Lower lobe of right lung (tissue), 2 donors: ENCODE data around the gene ZNF865. TPM values are rescaled to one million over a fixed set of nuclear protein-coding genes. Genes with fewer than 3 reads are reported as not detected.
"Not testable (repeated sequence)": the region's sequence is repeated elsewhere in the genome, so short reads cannot be mapped to it uniquely, and the experiment has no call there.

ENCODE experiments used
- ATAC-seq, 2 donors: fragments of 200-7000 bp; cut with Tn5 transposase; one replicate each; pipeline ENCODE4 v1.9.1; 2020 to 2022; ENCODE audit warnings: mild to moderate bottlenecking in 2 of 2, moderate library complexity in 2 of 2
- DNase-seq: peaks from one replicate; pipeline ENCODE4 v3.0.0-alpha.2; 2020
- H3K27ac ChIP-seq: fragments of 200-600 bp; one replicate; pipeline ENCODE4 v1.8.0; 2022
- H3K27me3 ChIP-seq: fragments of 200-600 bp; one replicate; pipeline ENCODE4 v1.8.0; 2022; ENCODE audit warnings: low read depth
- H3K36me3 ChIP-seq: fragments of 200-600 bp; one replicate; pipeline ENCODE4 v1.8.0; 2022; ENCODE audit warnings: mild to moderate bottlenecking
- H3K4me1 ChIP-seq: fragments of 200-600 bp; one replicate; pipeline ENCODE4 v1.8.0; 2022
- H3K4me3 ChIP-seq: fragments of 200-600 bp; one replicate; pipeline ENCODE4 v1.8.0; 2022; ENCODE audit warnings: mild to moderate bottlenecking
- H3K9me3 ChIP-seq: fragments of 200-600 bp; one replicate; pipeline ENCODE4 v1.8.0; 2022
- intact Hi-C: fragments of 100-400 bp; cut with DNase I; formaldehyde crosslinking; loops from one replicate; pipeline ENCODE4 v1.11.0; 2022
- total RNA-seq: library from RNA; stranded (reverse); fragmentation: NEBNext Ultra II Directional; extraction: Animal tissue kit (Norgen Biotek cat#: 25700); gene quantifications from one replicate; pipeline ENCODE4 v1.2.1, GENCODE V29; 2021
- TF ChIP-seq, protein P1 (sequence below): fragments of 200-600 bp; IDR thresholded peaks from one replicate; pipeline ENCODE4 v1.8.0; 2022; ENCODE audit warnings: antibody characterized with exemption, mild to moderate bottlenecking
- donor health status: DM: no; HTN: yes; CAD: no; lungs with severe emphysema.

The ZNF865 gene
- total RNA-seq, 1 donor from 2014 or later: 16.5 TPM

DNA sequence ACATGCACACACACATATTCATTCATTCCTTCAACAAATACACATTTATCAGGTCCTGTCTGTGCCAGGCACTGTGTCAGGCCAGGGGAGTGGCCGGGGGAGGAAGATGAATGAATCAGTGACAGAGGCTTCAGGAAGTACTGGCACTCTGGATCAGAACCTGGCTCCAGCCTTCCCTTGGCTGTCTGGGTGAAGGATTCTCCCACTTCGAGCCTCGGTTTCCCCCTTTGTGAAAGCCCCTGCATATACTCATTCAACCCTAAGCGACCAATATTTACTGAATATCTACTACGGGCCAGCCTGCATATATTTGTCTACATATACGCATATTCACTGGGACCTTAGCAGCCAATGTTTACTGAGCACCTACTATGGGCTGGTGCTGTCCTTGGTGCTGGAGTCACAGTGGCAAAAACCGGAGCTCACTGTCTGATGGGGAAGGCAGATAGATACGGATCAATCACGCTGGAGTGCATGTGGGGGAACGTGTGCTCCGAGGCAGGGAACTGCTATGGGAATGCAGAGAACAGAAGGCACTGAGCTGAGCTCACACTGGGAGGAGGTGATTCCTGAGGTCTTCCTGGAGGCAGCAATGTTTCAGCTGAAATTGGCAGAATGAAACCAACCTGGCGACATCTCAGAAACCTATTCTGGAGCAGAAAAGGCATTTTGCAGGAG lies 24.2 kb upstream of the ZNF865 start:
- peak; percentile 1 to 3 for ATAC-seq
- DNase-seq: no peak
- Histone ChIP-seq H3K4me1 (peaks cover 28% of the 10 kb centered on the region), H3K9me3 (no peaks in the 10 kb centered on the region), H3K27ac (peak overlapping the region; percentile 91), H3K4me3 (peak overlapping the region; percentile 89), H3K36me3 (peaks cover 21% of the 10 kb centered on the region), H3K27me3 (no peaks in the 10 kb centered on the region)
- intact Hi-C loops: no loop called here
- TF ChIP-seq, protein P1, sequence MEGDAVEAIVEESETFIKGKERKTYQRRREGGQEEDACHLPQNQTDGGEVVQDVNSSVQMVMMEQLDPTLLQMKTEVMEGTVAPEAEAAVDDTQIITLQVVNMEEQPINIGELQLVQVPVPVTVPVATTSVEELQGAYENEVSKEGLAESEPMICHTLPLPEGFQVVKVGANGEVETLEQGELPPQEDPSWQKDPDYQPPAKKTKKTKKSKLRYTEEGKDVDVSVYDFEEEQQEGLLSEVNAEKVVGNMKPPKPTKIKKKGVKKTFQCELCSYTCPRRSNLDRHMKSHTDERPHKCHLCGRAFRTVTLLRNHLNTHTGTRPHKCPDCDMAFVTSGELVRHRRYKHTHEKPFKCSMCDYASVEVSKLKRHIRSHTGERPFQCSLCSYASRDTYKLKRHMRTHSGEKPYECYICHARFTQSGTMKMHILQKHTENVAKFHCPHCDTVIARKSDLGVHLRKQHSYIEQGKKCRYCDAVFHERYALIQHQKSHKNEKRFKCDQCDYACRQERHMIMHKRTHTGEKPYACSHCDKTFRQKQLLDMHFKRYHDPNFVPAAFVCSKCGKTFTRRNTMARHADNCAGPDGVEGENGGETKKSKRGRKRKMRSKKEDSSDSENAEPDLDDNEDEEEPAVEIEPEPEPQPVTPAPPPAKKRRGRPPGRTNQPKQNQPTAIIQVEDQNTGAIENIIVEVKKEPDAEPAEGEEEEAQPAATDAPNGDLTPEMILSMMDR: no peak

DNA sequence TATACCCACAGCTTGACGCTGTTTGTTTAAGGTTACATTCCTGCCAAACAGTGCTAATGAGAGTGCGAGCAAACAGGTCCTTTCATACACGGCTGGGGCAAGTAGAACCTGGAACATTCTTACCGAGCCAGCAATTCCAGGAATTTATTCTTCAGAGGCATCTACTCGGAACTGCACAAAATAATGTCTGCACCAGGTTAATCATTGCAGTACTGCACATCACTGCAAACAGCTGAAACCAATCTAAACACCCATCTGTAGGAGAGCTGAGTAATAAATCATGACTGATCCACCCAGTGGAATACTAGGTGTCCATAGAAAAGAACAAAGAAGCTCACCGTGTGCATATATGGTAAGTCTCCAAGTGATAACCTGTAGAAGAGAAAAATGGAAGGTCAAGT lies 23.6 kb upstream of the ZNF865 start:
- no peaks in the 10 kb centered on the region for H3K27me3 ChIP-seq
- H3K4me1 ChIP-seq: peaks cover 34% of the 10 kb centered on the region
- ATAC-seq (peak; percentile 37 to 38), DNase-seq (no peak)
- TF ChIP-seq, protein P1: no peak
- intact Hi-C loops: no loop called here
- peak overlapping the region; percentile 91 for H3K27ac ChIP-seq
- H3K9me3 ChIP-seq: no peaks in the 10 kb centered on the region
- H3K4me3 ChIP-seq: peak overlapping the region; percentile 89
- H3K36me3 ChIP-seq: peaks cover 20% of the 10 kb centered on the region

DNA sequence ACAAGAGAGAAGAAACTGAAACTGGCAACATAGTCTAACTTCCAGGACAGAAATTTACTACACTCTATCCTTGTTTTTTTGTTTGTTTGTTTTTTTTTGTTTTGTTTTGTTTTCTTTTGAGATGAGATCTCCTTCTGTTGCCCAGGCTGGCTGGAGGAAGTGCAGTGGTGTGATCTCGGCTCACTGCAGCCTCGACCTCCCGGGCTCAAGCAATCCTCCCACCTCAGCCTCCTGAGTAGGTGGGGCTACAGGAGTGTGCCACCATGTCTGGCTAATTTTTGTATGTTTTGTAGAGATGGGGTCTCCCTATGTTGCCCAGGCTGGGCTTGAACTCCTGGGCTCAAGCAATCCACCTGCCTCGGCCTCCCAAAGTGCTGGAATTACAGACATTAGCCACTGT lies 23.2 kb upstream of the ZNF865 start:
- H3K27me3 ChIP-seq, ATAC-seq, H3K9me3 ChIP-seq, intact Hi-C loops, DNase-seq: not testable (repeated sequence)
- peaks cover 38% of the 10 kb centered on the region for H3K4me1 ChIP-seq
- H3K36me3 ChIP-seq: peaks cover 15% of the 10 kb centered on the region
- H3K27ac ChIP-seq: peak overlapping the region; percentile 91
- peak overlapping the region; percentile 89 for H3K4me3 ChIP-seq

DNA sequence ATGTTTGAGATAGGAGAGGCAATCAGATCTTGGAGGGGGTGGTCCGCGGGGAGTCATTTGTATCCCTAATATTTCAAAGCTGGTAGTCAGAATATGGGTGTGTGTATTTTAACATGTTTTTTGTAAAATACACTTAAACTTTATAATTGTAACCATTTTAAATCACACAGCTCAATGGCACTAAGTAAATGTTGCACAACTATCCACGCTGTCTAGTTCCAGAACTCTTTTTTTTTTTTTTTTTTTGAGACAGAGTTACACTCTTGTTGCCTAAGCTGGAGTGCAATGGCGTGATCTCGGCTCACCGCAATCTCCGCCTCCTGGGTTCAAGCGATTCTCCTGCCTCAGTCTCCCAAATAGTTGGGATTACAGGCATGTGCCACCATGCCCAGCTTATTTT lies 21.6 kb upstream of the ZNF865 start:
- DNase-seq, H3K27me3 ChIP-seq, H3K9me3 ChIP-seq, intact Hi-C loops, ATAC-seq, H3K4me3 ChIP-seq, H3K36me3 ChIP-seq: not testable (repeated sequence)
- peaks cover 46% of the 10 kb centered on the region for H3K4me1 ChIP-seq
- H3K27ac ChIP-seq: peak overlapping the region; percentile 24

DNA sequence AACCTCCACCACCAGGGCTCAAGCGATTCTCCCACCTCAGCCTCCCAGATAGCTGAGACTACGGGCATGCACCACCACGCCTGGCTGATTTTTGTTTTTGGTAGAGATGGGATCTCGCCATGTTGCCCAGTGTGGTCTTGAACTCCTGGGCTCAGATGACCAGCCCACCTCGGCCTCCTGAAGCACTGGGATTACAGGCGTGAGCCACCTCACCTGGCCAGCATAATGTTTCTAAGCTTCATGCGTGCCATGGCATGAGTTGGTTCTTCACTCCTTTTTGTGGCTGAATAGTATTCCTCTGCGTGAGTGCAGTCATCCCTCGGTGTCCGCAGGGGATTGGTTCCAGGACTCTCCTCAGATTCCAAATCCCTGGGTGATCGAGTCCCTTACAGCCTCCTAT lies 20.6 kb upstream of the ZNF865 start:
- H3K9me3 ChIP-seq: no peaks in the 10 kb centered on the region
- ATAC-seq (no peak), DNase-seq (no peak)
- H3K27ac ChIP-seq: no peak overlapping the region
- H3K36me3 ChIP-seq: no peaks in the 10 kb centered on the region
- no peak overlapping the region for H3K4me3 ChIP-seq
- TF ChIP-seq, protein P1: no peak
- peaks cover 46% of the 10 kb centered on the region for H3K4me1 ChIP-seq
- no peaks in the 10 kb centered on the region for H3K27me3 ChIP-seq
- intact Hi-C loops: no loop called here

DNA sequence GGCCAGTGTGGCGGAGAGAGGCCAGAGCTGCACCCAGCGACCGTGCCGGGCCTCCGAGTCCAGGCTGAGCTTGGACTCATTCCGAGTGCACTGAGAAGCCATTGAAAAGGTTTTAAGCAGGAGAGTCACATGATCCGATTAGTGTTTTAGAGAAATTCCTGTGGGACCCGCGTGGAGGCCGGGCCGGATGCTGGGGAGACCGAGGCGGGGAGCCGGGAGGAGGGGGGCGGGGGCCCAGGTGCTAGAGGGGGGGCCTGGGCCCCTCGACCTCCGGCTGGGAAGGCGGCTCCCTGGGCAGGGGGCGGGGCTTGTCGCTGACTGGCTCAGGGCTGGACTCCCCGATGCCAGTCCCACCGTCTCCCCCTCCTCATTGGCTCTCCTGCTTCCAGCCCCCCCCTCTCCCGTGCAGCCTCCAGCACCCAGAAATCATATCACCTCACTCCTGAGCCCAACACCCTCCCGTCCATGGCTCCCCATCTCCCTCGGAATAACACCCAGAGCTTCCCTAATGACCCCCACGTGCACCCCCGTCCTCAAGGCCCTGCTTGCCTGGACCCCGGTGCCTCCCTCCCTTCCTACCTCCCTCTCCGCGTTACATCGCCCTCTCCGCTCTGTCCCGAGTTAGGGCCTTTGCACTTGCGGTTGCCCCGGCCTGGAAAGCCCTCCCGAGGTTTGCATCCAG lies 19.6 kb upstream of the ZNF865 start:
- DNase-seq: peak; percentile 89
- H3K4me3 ChIP-seq: peak overlapping the region; percentile 36
- TF ChIP-seq, protein P1: no peak
- no peaks in the 10 kb centered on the region for H3K9me3 ChIP-seq
- peaks cover 46% of the 10 kb centered on the region for H3K4me1 ChIP-seq
- no peaks in the 10 kb centered on the region for H3K36me3 ChIP-seq
- peak overlapping the region; percentile 68 for H3K27ac ChIP-seq
- peak; percentile 72 to 82 for ATAC-seq
- H3K27me3 ChIP-seq: no peaks in the 10 kb centered on the region
- intact Hi-C loops: no loop called here
